Left lobe of liver (tissue), 2 donors: Measurements from ENCODE around the gene PPFIA2. TPM values are rescaled to one million over a fixed set of nuclear protein-coding genes. Genes with fewer than 3 reads are reported as not detected.

Experiments
- ATAC-seq: fragments of 200-7000 bp; cut with Tn5 transposase; one replicate; pipeline ENCODE4 v1.9.1; 2020; ENCODE audit warnings: mild to moderate bottlenecking, moderate library complexity
- DNase-seq: peaks from one replicate; pipeline ENCODE4 v3.0.0-alpha.2; 2020; ENCODE audit warnings: low spot score
- total RNA-seq: library from RNA; stranded (reverse); gene quantifications from one replicate; pipeline ENCODE4 v1.2.1, GENCODE V29; 2021
- donor health status: DM: no; HTN: no; CAD: no; lungs with moderate emphysema.
- donor health status: DM: no; HTN: yes; CAD: no.

The PPFIA2 gene
- total RNA-seq, 1 donor from 2014 or later = not detected

DNA sequence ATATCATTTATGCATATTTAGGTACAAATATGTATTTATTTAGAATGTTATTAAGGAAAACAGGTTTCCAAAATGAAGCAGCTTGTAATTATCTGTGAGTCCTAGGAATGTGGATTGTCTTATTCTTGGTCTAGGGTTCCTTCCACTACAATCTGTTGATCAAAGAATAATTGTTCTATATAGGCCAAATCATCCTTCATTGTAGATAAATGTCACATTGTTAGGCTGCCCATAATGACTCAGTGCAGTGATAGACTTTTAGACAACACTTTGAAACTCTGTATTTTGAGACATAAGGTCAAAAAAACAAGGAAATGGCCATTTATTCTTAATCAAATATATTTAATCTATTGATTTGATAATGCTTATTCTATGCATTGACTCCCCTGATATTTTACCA, 398.2 kb downstream of the PPFIA2 start:
- no peak for ATAC-seq
- DNase-seq = no peak

DNA sequence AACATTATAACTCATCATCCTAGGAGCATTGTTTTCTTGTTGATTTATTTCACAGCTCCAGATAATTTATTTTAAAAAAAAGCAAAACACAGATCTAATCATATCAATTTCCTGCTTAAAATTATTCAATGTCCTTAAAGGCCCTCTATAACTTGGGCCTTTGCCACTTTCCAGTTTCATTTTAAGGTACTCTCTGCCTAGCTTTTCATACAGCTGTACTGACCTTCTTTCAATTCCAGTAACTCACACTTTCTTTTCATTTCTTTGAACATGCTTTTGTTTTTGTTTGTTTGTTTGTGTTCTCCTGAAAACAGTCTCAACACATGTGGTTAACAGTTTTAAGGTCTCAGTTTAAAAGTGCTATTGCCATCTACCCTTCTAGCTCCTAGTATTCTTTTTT, 399.4 kb downstream of the PPFIA2 start:
- ATAC-seq = no peak
- no peak for DNase-seq

DNA sequence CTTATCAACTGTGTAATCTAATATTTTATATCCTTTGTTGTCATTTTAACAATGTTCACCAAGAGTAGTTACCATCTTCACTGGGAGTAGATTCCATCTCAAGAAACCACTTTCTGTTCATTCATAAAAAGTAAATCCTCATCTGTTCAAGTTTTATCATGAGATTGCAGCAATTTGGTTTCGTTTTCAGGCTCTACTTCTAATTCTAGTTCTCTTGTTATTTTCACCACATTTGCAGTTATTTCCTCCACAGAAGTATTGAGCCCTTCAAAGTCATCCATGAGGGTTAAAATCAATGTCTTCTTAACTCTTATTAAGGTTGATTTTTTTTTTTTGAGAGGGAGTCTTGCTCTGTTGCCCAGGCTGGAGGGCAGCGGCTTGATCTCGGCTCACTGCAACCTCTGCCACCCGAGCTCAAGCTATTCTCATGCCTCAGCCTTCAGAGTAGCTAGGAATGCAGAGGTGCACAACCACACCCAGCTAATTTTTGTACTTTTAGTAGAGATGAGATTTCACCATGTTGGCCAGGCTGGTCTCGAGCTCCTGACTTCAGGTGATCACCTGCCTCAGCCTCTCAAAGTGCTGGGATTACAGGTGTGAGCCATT, 404.7 kb downstream of the PPFIA2 start:
- DNase-seq (no peak), ATAC-seq (no peak)

DNA sequence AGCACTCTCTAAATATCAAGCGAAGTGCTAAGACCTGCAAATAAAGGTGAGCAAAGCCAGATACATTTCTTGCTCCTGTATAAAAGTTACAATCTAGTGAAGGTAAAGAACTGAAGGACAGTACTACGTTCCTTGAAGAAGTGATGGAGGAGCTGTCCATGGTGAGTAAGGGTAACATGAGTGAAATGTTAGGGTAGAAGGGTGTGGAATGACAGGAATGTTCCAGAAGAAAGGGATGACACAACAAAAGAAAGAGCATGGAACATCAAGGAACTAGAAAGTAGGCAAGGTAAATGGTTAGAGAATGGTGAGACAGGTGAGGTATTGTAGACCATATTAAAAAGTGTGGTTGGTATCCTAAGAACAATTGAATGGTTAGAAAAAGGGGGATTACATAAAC, 408.8 kb downstream of the PPFIA2 start:
- ATAC-seq = no peak
- no peak for DNase-seq

DNA sequence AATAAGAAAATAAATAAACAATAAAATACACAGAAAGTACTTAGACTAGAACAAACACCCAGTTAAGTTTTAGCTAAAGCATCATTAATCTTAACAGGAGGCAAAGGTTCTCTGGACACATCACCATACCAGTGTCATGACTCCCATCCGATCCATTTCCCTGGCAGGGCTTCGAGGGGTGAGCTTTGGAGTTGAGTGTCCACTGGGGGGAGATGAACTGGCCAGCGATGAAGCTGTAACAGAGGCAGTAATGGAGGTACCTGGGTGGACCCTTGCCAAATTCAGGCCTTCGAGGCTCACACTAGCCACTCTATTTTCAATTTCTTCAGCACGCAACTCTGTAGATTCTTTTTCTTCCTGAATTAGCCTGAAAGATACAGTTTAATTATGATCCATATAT, 411.7 kb downstream of the PPFIA2 start:
- ATAC-seq (no peak), DNase-seq (no peak)

DNA sequence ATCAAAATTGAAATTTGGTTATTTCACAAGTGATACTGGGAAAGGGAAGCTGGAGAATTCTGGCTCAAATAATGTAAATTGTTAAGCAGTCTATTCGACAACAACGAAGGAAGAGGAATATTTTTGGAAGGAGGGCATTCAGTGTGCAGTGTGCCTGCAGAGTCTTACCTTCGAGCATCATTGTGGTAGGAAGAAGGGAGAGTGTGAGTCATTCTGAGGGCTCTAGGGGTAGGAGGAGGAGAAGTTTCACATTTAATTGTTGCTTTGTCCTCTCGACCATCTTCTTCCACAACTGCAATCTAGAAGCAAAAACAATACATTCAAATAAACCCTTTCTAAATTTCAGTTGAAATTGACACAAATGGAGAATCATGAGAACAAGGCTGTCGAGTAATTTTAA, 418.2 kb downstream of the PPFIA2 start:
- ATAC-seq (no peak), DNase-seq (no peak)

DNA sequence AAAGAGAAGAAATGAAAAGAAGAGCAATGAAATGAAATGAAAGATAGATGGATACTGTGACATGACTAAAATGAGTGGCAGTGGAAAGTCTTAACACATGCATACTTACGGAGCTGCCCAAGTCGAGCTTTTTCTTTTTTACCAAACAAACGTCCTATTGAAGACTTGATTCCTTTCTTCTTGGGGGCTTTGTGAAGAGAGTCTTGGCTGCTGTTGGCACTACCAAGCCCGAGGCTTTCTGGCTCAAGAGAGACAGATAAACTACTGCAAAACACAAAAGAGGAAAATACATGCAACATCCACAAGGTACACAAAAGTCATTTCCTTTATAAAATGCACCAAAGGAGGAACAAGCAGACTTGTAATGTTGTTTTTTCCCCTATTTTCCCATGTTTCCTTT, 420.1 kb downstream of the PPFIA2 start:
- no peak for DNase-seq
- no peak for ATAC-seq

DNA sequence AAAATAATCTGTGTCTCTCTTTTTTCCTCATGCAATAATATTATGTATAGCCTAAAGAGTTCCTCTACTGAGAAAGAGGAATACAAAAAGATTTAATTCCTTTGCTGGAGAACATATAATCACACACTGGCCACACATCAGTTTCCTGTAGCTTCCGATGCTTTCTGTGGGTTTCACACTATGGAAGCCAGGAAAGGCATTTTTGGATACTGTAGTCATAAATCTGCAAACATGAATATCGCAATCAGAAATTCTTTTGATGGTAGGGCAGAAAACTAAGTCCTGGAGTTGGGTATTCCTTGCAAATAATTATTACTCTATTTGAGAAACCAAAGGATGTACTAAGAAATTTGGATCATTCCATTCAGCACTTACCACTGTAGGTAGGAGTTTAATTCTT, 421.3 kb downstream of the PPFIA2 start:
- DNase-seq = no peak
- ATAC-seq = no peak

DNA sequence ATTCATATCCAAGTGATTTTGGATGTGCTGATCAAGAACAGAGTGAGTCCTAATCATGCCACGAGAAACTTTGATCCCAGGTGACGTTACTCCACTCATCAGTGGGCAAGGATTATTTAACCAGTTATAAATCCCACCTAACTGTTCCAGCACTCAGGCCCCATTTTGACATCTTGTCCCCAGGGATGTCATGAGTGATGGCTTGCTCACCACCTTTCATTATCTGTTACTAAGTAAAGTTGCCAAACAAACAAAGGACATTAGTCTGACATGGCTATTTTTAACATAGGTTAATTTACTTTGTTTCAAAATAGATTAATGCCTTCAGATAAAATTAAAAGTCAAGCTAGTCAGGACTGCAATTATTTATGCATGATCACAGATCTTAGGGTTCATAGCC, 425.3 kb downstream of the PPFIA2 start:
- no peak for ATAC-seq
- DNase-seq = no peak

DNA sequence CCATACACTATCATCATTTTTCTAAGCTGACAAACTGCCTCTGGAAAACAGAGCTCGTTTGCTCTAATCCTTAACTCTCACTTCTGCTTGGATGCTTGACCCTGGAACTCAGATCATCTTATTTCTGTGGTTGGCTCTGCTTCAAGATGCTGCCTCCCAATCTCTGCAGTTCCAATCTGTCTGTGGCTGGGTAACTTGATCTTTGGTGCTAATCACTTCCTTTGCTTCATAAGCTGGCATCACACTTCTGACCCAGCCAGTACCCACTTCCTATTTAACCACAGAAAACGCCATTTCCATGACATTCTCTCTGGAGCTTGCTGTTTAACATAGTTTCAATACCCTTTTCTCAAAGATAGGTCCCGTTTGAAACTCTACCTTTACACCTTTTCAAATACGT, 427.1 kb downstream of the PPFIA2 start:
- ATAC-seq (no peak), DNase-seq (no peak)

DNA sequence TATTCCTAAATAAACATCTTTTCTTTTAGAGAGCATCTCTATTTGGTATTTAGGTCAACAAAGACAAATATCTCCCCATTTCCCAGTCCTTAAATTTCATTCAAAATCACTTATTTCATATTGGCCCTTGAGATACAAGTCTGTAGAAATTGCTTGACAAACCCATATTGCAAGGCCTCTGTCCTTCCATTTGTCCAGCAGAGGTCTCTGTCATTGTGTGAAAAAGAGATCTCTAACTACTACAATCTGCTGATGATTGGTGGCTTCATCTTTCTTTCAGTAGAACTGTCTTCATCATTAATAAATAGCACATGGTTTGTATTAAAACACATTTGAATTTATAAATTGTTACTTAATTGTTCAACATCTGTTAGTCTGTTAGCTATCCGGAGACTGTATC, 428.7 kb downstream of the PPFIA2 start:
- DNase-seq (no peak), ATAC-seq (no peak)

DNA sequence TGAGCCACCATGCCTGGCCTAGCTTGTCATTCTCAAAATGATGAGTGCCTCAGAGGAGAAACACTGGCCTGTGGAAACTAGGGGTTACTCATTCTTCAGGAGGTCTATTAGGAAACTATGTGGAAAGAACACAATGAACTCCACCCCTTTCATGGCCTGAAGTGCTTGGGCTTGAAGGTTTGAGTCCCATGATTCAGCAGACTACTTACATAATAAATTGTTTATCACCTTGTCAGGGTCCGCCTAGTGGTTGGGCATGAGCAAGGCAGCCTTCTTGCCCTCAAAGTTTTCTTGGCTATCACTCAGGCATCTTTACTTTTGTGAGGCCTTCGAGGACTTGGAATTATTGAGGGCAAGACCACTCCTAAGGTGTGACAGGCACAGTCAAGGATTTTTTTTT, 430.1 kb downstream of the PPFIA2 start:
- no peak for ATAC-seq

DNA sequence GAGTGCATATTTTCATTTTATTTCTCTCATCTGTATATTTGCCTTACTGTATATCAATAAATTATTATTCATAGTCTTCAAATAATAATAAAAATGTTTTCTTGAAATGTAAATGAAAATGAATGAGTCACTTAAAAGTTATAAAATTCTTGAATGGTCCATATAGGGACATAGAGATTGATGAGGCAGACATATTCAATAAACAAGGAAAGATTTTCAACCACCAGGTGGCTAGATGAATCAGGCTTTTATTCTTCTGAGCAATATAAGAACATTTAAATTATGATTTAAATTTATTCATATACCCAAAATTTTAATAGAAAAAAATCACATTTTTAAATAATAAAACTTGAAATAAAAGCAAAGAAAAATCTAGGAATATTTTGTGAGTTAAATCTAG, 431.7 kb downstream of the PPFIA2 start:
- ATAC-seq = no peak
- no peak for DNase-seq

More for the DNA sequence above, 430.1 kb downstream of the PPFIA2 start:
- no peak for DNase-seq

DNA sequence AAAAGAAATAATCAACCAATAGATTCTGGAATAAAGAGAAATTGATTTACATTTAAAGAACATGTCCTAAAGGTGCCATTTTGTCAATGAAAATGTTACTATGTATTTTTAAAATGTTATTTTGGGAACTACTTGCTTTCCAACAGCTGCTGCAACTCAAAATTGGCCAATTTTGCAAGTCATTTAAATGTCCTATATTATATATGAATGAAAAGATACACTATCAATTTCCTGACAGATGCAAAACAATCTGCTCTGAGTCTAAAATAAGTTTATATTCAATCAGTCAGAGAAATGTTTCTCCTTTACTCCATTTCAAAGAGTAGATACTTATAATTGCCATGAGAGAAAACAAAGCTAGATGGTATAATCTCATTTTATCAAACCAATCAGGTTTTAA, 434.1 kb downstream of the PPFIA2 start:
- no peak for DNase-seq
- no peak for ATAC-seq

DNA sequence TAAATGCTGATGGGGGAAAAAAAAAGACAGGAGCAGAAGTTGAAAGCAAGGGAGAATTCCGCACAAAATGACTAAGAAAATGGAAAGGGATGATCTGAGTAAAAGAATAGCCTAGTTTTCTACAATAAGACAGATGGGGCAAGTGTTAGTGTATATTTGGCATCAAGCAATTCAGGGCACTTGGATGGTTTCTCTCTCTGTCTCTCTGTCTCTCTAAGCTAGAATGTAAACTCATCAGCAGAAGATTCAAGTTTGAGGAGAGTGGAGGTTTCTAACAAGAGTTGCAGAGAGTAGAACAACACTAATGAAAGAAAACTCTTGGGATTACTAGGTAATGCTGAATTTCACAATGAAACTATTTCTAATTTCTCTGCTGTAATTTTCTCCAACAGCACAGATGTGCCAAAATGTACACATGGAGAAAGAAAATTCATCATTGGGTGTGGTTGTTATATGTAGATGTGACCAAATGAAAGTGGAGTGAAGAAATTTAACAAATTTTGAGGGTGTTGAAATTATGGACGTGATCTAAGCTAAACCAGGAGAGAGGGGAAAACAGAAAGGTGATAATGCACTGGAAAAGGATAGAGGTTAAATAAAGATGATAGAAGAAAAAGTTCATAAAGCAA, 444.1 kb downstream of the PPFIA2 start:
- ATAC-seq (no peak), DNase-seq (no peak)

DNA sequence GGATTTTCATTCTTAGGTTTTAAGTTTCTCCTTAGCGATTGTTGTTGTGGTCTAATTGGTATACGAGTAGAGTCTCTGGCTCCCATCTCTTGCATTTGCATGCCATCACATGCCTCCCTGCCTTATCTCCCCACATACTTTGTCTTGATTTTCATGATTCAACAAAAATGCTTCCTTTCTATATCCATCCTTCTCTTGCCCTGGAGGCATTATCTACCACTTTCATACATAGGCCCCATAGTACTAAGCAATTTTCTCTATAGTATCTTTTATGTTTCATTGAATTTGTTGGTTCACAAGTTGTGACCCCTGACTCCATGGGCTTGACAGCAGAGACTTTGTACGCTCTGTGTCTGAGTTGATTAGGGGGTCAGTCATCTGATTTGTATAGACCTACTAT, 455.2 kb downstream of the PPFIA2 start:
- no peak for ATAC-seq

DNA sequence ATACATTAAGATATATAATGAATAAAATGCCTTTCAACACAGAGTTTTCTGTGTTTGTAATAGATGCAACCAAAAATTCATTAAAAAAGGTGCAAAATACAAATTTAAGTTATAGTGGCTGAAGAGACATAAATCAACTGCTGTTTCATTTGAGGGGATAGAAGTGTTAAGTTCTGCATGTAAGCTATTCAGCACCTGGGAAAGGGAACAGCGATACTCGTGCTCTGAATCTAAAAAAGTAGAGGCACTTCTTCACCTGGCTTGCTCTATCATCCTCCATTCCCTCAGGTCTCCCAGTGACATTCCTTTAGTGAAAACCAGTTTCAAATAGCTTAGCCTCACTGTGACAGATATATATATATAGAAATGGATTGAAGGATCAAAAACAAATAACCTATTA, 458.7 kb downstream of the PPFIA2 start:
- DNase-seq (no peak), ATAC-seq (no peak)

More for the DNA sequence above, 455.2 kb downstream of the PPFIA2 start:
- DNase-seq = no peak

DNA sequence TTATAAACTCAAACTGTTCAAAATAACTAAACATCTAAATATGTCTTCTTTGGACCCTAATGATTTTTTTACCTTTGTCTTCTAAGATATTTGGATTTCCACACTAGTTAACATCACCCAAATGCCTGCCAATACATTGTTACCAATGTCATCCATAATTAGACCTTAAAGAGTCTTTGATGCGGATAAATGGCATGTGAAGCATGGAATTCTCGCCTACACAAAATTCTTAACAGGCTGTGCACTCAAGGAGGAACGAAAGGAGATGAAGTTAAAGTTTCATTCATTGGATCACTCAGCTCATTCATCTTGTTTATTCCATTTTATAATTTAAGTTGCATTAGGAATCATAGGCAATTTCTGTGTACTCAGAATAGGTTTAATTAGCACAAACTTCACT, 461.5 kb downstream of the PPFIA2 start:
- ATAC-seq (no peak), DNase-seq (no peak)

DNA sequence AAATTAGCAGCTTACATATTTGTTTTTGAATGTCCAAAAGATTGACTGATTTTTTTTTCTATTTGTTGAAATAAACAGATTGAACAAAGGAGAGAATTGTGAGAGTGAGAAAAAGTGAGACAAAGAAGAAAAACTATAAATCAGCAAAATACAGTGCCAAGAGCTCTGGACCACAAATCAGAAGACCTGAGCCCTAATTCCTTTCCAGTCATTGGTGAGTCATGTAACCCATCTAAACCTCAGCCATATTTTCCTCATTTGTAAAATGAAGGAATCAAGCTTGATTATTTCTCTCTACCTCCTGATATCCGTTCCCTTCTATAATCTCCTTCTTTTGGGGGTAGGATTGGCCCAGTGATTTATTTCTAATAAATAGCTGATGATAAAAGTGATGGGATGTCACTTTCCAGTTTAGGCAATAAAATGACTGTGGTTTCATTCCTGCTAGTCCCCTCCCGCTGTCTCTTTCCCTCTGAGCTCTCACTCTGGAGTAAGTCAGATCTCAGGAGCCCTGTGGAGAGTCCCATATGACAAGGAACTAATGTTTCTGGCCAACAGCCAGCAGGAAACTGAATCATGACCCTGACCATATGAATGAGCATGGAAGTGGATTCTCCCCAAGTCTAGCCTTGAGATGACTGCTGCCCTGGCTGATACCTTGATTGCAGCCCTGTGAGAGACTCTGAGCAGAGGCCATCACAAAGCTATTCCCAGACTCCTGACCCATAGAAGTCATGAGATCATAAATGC, 462.4 kb downstream of the PPFIA2 start:
- ATAC-seq = no peak
- no peak for DNase-seq

DNA sequence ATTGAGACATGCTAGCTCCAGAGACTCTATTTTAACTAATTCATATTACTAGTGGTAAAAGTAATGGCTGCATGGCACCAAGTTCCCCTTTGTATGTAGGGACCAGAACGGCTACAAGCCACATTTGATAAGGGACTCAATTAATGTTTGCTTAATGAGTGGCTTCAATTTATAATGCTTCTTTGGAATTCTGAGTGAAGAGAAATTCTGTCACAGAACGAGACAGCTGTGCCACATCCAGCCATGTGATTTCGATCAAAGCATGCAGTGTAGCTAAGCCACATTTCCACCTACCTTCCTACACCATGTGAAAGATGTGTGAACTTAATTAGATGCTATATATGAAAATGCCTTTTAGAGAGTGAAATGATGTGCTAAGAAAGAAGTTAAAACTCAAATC, 463.9 kb downstream of the PPFIA2 start:
- ATAC-seq = no peak

DNA sequence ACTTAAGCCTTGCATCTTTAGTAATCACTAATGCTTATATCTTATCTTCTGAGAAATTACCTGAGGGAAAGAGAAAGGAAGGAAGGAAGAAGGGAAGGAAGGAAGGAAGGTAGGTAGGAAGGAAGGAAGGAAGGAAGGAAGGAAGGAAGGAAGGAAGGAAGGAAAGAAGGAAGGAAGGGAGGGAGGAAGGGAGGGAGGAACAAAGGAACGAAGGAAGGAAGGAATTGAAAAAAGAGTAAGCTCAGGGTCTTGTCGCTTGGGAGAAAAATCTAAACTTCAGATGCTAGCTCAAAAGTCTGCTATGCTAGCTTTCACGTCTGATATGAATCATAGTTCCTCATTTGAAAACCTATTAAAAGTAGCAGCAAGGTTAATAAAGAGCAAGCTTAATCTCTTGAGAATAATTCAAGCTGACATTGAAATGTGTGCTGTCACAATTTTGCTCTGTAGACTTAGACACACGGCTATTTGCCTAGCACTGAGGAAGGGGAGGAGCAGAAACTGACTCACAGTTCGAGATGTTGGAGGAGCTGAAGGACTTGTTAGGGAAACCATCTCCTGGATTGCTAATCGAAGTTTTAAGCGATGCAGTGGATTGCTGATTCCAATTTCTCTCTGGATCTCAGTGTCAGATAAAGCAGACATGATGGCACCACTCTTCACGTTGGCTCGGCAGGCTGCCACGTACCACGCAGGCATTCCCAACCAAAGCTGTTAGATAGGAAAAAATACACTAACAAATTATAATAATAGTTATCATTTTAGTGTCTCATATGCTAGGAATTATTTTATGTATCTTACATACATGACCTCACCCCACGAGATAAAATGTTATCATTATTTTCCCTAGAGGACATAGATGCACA, 464.6 kb downstream of the PPFIA2 start:
- no peak for ATAC-seq
- DNase-seq = no peak

More for the DNA sequence above, 463.9 kb downstream of the PPFIA2 start:
- DNase-seq = no peak
